Trophoblast cell (in vitro differentiated cells and primary cell): ENCODE data around the gene GJD2.

Experiments used
- DNase-seq, 2 donors: peaks; one replicate each; pipeline ENCODE4 v3.0.0-alpha.2; 2016
- H2AFZ ChIP-seq: 2 replicates; pipeline ENCODE4 v1.6.1; 2013; ENCODE audit warnings: low read length, moderate library complexity, mild to moderate bottlenecking; ENCODE audit not compliant: insufficient read depth, poor library complexity
- H2AK5ac ChIP-seq: 2 replicates; pipeline ENCODE4 v1.6.1; 2013; ENCODE audit warnings: mild to moderate bottlenecking, low read length
- H2BK120ac ChIP-seq: 2 replicates; pipeline ENCODE4 v1.6.1; 2013; ENCODE audit warnings: low read length, mild to moderate bottlenecking, moderate library complexity; ENCODE audit not compliant: insufficient read depth, poor library complexity
- H2BK12ac ChIP-seq: 2 replicates; pipeline ENCODE4 v1.6.1; 2013; ENCODE audit warnings: mild to moderate bottlenecking, low read length, moderate library complexity
- H2BK5ac ChIP-seq: 2 replicates; pipeline ENCODE4 v1.6.1; 2013; ENCODE audit warnings: low read length, low read depth, moderate library complexity, mild to moderate bottlenecking; ENCODE audit not compliant: poor library complexity
- H3K14ac ChIP-seq: 2 replicates; pipeline ENCODE4 v1.6.1; 2013; ENCODE audit warnings: mild to moderate bottlenecking, low read length
- H3K18ac ChIP-seq: 2 replicates; pipeline ENCODE4 v1.6.1; 2013; ENCODE audit warnings: mild to moderate bottlenecking, low read length
- H3K23ac ChIP-seq: 2 replicates; pipeline ENCODE4 v1.6.1; 2013; ENCODE audit warnings: low read length
- H3K27ac ChIP-seq: 2 replicates; pipeline ENCODE4 v1.5.1; 2013; ENCODE audit warnings: low read depth, mild to moderate bottlenecking, inconsistent platforms, low read length, moderate library complexity
- H3K27me3 ChIP-seq: 2 replicates; pipeline ENCODE4 v1.6.1; 2013; ENCODE audit warnings: inconsistent platforms, mild to moderate bottlenecking, low read length, moderate library complexity; ENCODE audit not compliant: insufficient read depth
- H3K36me3 ChIP-seq, 2 experiments: 1 replicate in 1 of 2; 2 replicates in 1 of 2; pipeline ENCODE4 v1.6.1; 2013; ENCODE audit warnings: low read length in 2 of 2, mild to moderate bottlenecking in 2 of 2, moderate library complexity in 1 of 2; ENCODE audit not compliant: insufficient read depth in 2 of 2, control insufficient read depth in 1 of 2
- H3K4ac ChIP-seq: 2 replicates; pipeline ENCODE4 v1.6.1; 2013; ENCODE audit warnings: low read depth, mild to moderate bottlenecking, low read length, moderate library complexity
- H3K4me1 ChIP-seq, 2 experiments: 1 replicate in 1 of 2; 2 replicates in 1 of 2; pipeline ENCODE4 v1.6.1; 2013; ENCODE audit warnings: low read length in 2 of 2, mild to moderate bottlenecking in 2 of 2, moderate library complexity in 1 of 2; ENCODE audit not compliant: insufficient read depth in 2 of 2, control insufficient read depth in 1 of 2
- H3K4me2 ChIP-seq: 2 replicates; pipeline ENCODE4 v1.6.1; 2013; ENCODE audit warnings: inconsistent platforms, mild to moderate bottlenecking, low read length, moderate library complexity
- H3K4me3 ChIP-seq: 2 replicates; pipeline ENCODE4 v1.5.1; 2013; ENCODE audit warnings: mild to moderate bottlenecking, low read depth, low read length, inconsistent platforms
- H3K79me1 ChIP-seq: one replicate; pipeline ENCODE4 v1.6.1; 2013; ENCODE audit warnings: low read length
- H3K79me2 ChIP-seq: 2 replicates; pipeline ENCODE4 v1.6.1; 2013; ENCODE audit warnings: low read length, mild to moderate bottlenecking; ENCODE audit not compliant: control insufficient read depth, insufficient read depth, poor library complexity
- H3K9ac ChIP-seq: 2 replicates; pipeline ENCODE4 v1.6.1; 2013; ENCODE audit warnings: mild to moderate bottlenecking, low read length
- H3K9me3 ChIP-seq: 2 replicates; pipeline ENCODE4 v1.6.1; 2013; ENCODE audit warnings: low read depth, mild to moderate bottlenecking, control low read depth, inconsistent platforms, low read length; ENCODE audit not compliant: insufficient read depth
- H4K12ac ChIP-seq: 2 replicates; pipeline ENCODE4 v1.6.1; 2013; ENCODE audit warnings: low read depth, mild to moderate bottlenecking, low read length, moderate library complexity
- H4K8ac ChIP-seq: 2 replicates; pipeline ENCODE4 v1.6.1; 2013; ENCODE audit warnings: low read depth, mild to moderate bottlenecking, low read length, moderate library complexity
- H4K91ac ChIP-seq: one replicate; pipeline ENCODE4 v1.6.1; 2013; ENCODE audit warnings: low read depth, mild to moderate bottlenecking, low read length, moderate library complexity
- WGBS: extraction: QIAGEN DNeasy Blood & Tissue Kit; methylation state at CpG from one replicate; pipeline ENCODE4 v1.1.7; 2013; ENCODE audit warnings: missing lambda C conversion rate; ENCODE audit not compliant: insufficient read length, insufficient coverage; ENCODE audit errors: extremely low coverage; 5-methylcytosine and 5-hydroxymethylcytosine counted together

Gene GJD2

GRCh38 chr15:34790121-34790520 lies 35.3 kb upstream of the GJD2 start:
- Histone ChIP-seq H3K27me3 (no peaks in the 10 kb centered on the region), H2AK5ac (no peak overlapping the region), H3K79me2 (peaks cover 22% of the 10 kb centered on the region), H4K12ac (no peak overlapping the region), H2AFZ (no peak overlapping the region), H3K4ac (no peak overlapping the region), H3K9ac (no peak overlapping the region), H2BK5ac (no peak overlapping the region), H4K91ac (no peak overlapping the region), H3K27ac (no peak overlapping the region), H3K4me2 (peak overlapping the region; percentile 21), H3K9me3 (no peaks in the 10 kb centered on the region), H3K14ac (no peak overlapping the region), H3K23ac (peak overlapping the region; percentile 8), H3K4me3 (no peak overlapping the region), H3K79me1 (peaks cover 21% of the 10 kb centered on the region), H4K8ac (no peak overlapping the region), H2BK12ac (no peak overlapping the region), H3K18ac (no peak overlapping the region), H3K4me1 (peaks cover 4 to 8% of the 10 kb centered on the region in 2 experiments), H3K36me3 (peaks cover 24 to 40% of the 10 kb centered on the region in 2 experiments), H2BK120ac (no peak overlapping the region)
- WGBS: no CpG with 5 or more reads among the region's 6 CpGs
- no peak for DNase-seq

- Histone ChIP-seq H3K23ac (no peak overlapping the region), H2BK12ac (no peak overlapping the region), H4K12ac (no peak overlapping the region), H2BK120ac (no peak overlapping the region), H4K8ac (no peak overlapping the region), H3K9me3 (no peaks in the 10 kb centered on the region), H3K18ac (no peak overlapping the region), H3K4ac (no peak overlapping the region), H3K9ac (peak overlapping the region; percentile 0), H3K79me1 (peaks cover 14% of the 10 kb centered on the region), H2AK5ac (no peak overlapping the region), H3K36me3 (peaks cover 18 to 33% of the 10 kb centered on the region in 2 experiments), H3K4me3 (no peak overlapping the region), H3K27ac (peak overlapping the region; percentile 51), H3K79me2 (peaks cover 15% of the 10 kb centered on the region), H3K4me2 (no peak overlapping the region), H4K91ac (no peak overlapping the region), H2AFZ (no peak overlapping the region), H3K27me3 (no peaks in the 10 kb centered on the region), H2BK5ac (no peak overlapping the region), H3K14ac (no peak overlapping the region), H3K4me1 (peaks cover 4 to 8% of the 10 kb centered on the region in 2 experiments)
- no peak for DNase-seq
- WGBS: no CpG with 5 or more reads among the region's 7 CpGs
Measured at GRCh38 chr15:34789326-34789725, 34.5 kb upstream of the GJD2 start.

GRCh38 chr15:34786206-34786605 lies 31.4 kb upstream of the GJD2 start:
- Histone ChIP-seq H3K4me2 (no peak overlapping the region), H3K9ac (no peak overlapping the region), H2AFZ (no peak overlapping the region), H2BK120ac (no peak overlapping the region), H2AK5ac (no peak overlapping the region), H3K9me3 (no peaks in the 10 kb centered on the region), H4K8ac (no peak overlapping the region), H3K4me1 (peaks cover 0 to 6% of the 10 kb centered on the region in 2 experiments), H3K79me2 (no peaks in the 10 kb centered on the region), H3K14ac (no peak overlapping the region), H3K36me3 (peaks cover 4 to 9% of the 10 kb centered on the region in 2 experiments), H3K4me3 (no peak overlapping the region), H2BK5ac (no peak overlapping the region), H3K4ac (no peak overlapping the region), H2BK12ac (peak overlapping the region; percentile 2), H4K91ac (no peak overlapping the region), H3K79me1 (no peaks in the 10 kb centered on the region), H4K12ac (no peak overlapping the region), H3K27me3 (no peaks in the 10 kb centered on the region), H3K23ac (no peak overlapping the region), H3K27ac (no peak overlapping the region), H3K18ac (no peak overlapping the region)
- WGBS: no CpG with 5 or more reads among the region's 2 CpGs
- DNase-seq: peak in 1 of 2 donors; percentile 36

- no peak overlapping the region for H3K27ac ChIP-seq
Measured at GRCh38 chr15:34783991-34784390, 29.2 kb upstream of the GJD2 start.

More at GRCh38 chr15:34783991-34784390, 29.2 kb upstream of the GJD2 start:
- Histone ChIP-seq H3K4me3 (no peak overlapping the region), H3K4me2 (no peak overlapping the region), H3K14ac (no peak overlapping the region), H2AFZ (no peak overlapping the region), H4K91ac (no peak overlapping the region), H3K4ac (no peak overlapping the region), H3K23ac (no peak overlapping the region), H3K9ac (no peak overlapping the region), H2BK12ac (no peak overlapping the region), H2AK5ac (no peak overlapping the region), H3K4me1 (peaks cover 0 to 4% of the 10 kb centered on the region in 2 experiments), H4K8ac (no peak overlapping the region), H3K27me3 (no peaks in the 10 kb centered on the region), H3K9me3 (no peaks in the 10 kb centered on the region), H2BK5ac (no peak overlapping the region), H2BK120ac (no peak overlapping the region), H3K36me3 (no peaks in the 10 kb centered on the region), H4K12ac (no peak overlapping the region), H3K18ac (no peak overlapping the region), H3K79me2 (no peaks in the 10 kb centered on the region), H3K79me1 (no peaks in the 10 kb centered on the region)
- no peak for DNase-seq
